Measurements from ENCODE around the gene RPP38. TPM values are rescaled to one million over a fixed set of nuclear protein-coding genes. Genes with fewer than 3 reads are reported as not detected.

The RPP38 gene
- total RNA-seq, 2 experiments from 2014 or later = 15.1 to 21.6 TPM

DNA sequence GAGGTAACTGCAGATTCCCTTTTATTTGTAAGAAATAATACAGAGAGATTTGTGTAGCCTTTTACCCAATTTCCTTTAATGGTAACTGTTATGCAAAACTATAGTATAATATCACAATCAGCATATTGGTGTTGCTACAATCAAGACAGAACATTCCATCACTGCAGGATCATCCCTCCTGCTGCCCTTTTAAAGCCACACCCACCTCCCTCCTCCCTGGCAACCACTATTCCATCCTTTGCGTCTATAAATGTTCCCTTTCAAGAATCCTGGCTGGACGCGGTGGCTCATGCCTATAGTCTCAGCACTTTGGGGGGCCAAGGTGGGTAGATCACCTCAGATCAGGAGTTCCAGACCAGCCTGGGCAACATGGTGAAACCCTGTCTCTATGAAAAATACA is 21.7 kb upstream of the RPP38 start:
- Histone ChIP-seq H3K36me3 (ENCODE audit: insufficient read depth, low read length) (no peaks in the 10 kb centered on the region), H3K27ac (ENCODE audit: low read depth, low read length, poor library complexity, severe bottlenecking) (no peak overlapping the region), H3K9me3 (ENCODE audit: low read length) (no peaks in the 10 kb centered on the region; the same call in 1 of the 2 replicates), H3K4me1 (ENCODE audit: insufficient read depth, low read length, poor library complexity, severe bottlenecking) (no peaks in the 10 kb centered on the region), H2AFZ (ENCODE audit: low read length) (no peak overlapping the region), H3K9me2 (ENCODE audit: insufficient read depth, low read length) (no peaks in the 10 kb centered on the region), H3K4me3 (ENCODE audit: low read depth, low read length, poor library complexity, severe bottlenecking) (no peak overlapping the region), H4K20me1 (ENCODE audit: insufficient read depth, low read length) (no peaks in the 10 kb centered on the region), H3K4me2 (ENCODE audit: low read length) (no peak overlapping the region), H3K79me2 (ENCODE audit: insufficient read depth, low read depth, low read length) (no peaks in the 10 kb centered on the region)
- intact Hi-C loops (cut with micrococcal nuclease; ENCODE audit: unreplicated experiment) = no loop called here
- POLR2A ChIA-PET = no interaction called here
- CTCF ChIA-PET (ENCODE audit: unreplicated experiment) = no interaction called here
- no peak for DNase-seq (ENCODE audit: low spot score)
- no peak for TF ChIP-seq EZH2phosphoT487 (IDR thresholded peaks at IDR 0.05; ENCODE audit: borderline replicate concordance, low read depth, low read length)
- TF ChIP-seq, protein P1, sequence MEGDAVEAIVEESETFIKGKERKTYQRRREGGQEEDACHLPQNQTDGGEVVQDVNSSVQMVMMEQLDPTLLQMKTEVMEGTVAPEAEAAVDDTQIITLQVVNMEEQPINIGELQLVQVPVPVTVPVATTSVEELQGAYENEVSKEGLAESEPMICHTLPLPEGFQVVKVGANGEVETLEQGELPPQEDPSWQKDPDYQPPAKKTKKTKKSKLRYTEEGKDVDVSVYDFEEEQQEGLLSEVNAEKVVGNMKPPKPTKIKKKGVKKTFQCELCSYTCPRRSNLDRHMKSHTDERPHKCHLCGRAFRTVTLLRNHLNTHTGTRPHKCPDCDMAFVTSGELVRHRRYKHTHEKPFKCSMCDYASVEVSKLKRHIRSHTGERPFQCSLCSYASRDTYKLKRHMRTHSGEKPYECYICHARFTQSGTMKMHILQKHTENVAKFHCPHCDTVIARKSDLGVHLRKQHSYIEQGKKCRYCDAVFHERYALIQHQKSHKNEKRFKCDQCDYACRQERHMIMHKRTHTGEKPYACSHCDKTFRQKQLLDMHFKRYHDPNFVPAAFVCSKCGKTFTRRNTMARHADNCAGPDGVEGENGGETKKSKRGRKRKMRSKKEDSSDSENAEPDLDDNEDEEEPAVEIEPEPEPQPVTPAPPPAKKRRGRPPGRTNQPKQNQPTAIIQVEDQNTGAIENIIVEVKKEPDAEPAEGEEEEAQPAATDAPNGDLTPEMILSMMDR (conservative IDR thresholded peaks at IDR 0.05; ENCODE audit: low read length) = no peak
- BruUV-seq (replicated peaks) = no TSS peak

DNA sequence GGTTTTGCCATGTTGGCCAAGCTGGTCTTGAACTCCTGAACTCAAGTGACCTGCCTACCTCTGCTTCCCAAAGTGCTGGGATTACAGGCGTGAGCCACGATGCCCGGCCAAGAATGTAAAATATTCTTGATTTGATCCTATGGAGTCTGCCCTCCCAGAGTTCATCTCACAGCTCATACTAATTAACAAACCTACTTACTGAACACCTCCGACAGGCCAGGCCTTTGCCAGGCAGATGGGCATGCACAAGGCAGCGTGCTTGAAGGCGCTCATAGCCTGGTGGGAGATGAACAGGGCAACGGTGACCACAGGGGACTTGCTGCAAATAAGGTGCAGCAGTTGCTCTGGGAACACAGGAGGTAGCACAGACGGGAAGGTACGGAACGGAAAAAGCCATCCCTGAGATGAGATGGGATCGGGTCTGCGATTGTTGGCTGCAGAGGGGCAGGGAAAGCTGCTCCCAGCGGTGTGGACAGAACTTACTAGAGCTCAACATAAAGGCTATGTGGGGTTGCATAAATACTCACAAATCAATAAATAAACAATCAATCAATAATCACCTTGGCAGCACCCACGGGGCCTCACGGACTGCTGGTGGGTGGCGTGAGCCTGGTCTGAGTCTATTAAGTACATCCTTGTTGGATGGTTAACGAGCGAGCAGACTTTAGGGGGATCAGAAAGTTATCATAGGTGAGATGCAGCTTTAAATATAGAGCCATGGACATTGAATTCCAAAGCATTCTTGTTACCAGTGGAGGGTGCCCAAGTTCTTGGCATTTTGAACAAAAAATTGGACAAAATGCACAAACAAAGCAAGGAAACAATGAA is 13.3 kb upstream of the RPP38 start:
- POLR2A ChIA-PET = interaction anchor here (0.8 to 1.2 kb wide), 2 partner anchors 15 to 19 kb away, joined by 3 to 6 read pairs; no protein-coding TSS in a partner anchor
- CTCF ChIA-PET (ENCODE audit: unreplicated experiment) = no interaction called here
- H3K27ac ChIP-seq (ENCODE audit: low read depth, low read length, poor library complexity, severe bottlenecking) = no peak overlapping the region
- H3K4me2 ChIP-seq (ENCODE audit: low read length) = no peak overlapping the region
- H3K9me2 ChIP-seq (ENCODE audit: insufficient read depth, low read length) = no peaks in the 10 kb centered on the region
- no peaks in the 10 kb centered on the region for H4K20me1 ChIP-seq (ENCODE audit: insufficient read depth, low read length)
- no peaks in the 10 kb centered on the region for H3K79me2 ChIP-seq (ENCODE audit: insufficient read depth, low read depth, low read length)
- H3K9me3 ChIP-seq (ENCODE audit: low read length) = no peaks in the 10 kb centered on the region
- no peaks in the 10 kb centered on the region for H3K4me1 ChIP-seq (ENCODE audit: insufficient read depth, low read length, poor library complexity, severe bottlenecking)
- H3K36me3 ChIP-seq (ENCODE audit: insufficient read depth, low read length) = no peaks in the 10 kb centered on the region
- no peak for DNase-seq (ENCODE audit: low spot score)
- TF ChIP-seq, protein P1 (conservative IDR thresholded peaks at IDR 0.05; ENCODE audit: low read length) = no peak
- TF ChIP-seq EZH2phosphoT487 (IDR thresholded peaks at IDR 0.05; ENCODE audit: borderline replicate concordance, low read depth, low read length) = no peak
- BruUV-seq (replicated peaks) = no TSS peak
- no peak overlapping the region for H2AFZ ChIP-seq (ENCODE audit: low read length)
- intact Hi-C loops (cut with micrococcal nuclease; ENCODE audit: unreplicated experiment) = no loop called here
- H3K4me3 ChIP-seq (ENCODE audit: low read depth, low read length, poor library complexity, severe bottlenecking) = no peak overlapping the region

DNA sequence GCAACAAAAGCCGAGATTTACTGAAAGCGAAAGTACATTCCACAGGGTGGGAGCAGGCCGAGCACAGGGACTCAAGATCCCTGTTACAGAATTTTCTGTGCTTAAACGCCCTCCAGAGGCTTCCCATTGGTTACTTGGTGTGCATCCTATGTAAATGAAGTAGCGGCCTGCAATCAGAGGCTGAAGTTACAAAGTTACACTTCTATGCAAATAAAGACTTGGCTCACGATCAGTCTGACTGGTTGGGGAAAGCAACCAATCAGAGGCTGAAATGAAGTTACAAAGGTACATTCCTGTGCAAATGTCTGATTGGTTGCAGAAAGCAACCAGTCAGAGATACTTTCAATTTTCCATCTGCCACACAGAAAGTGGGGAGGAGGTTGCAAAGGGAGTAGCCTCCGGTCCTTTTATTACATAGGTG is 12.6 kb upstream of the RPP38 start:
- TF ChIP-seq EZH2phosphoT487 (IDR thresholded peaks at IDR 0.05; ENCODE audit: borderline replicate concordance, low read depth, low read length) = no peak
- TF ChIP-seq, protein P1 (conservative IDR thresholded peaks at IDR 0.05; ENCODE audit: low read length) = no peak
- H3K4me2 ChIP-seq (ENCODE audit: low read length) = no peak overlapping the region
- intact Hi-C loops (cut with micrococcal nuclease; ENCODE audit: unreplicated experiment) = no loop called here
- no peaks in the 10 kb centered on the region for H4K20me1 ChIP-seq (ENCODE audit: insufficient read depth, low read length)
- no peak overlapping the region for H2AFZ ChIP-seq (ENCODE audit: low read length)
- no peaks in the 10 kb centered on the region for H3K9me3 ChIP-seq (ENCODE audit: low read length)
- DNase-seq (ENCODE audit: low spot score) = no peak
- H3K79me2 ChIP-seq (ENCODE audit: insufficient read depth, low read depth, low read length) = no peaks in the 10 kb centered on the region
- H3K36me3 ChIP-seq (ENCODE audit: insufficient read depth, low read length) = no peaks in the 10 kb centered on the region
- CTCF ChIA-PET (ENCODE audit: unreplicated experiment) = no interaction called here
- H3K27ac ChIP-seq (ENCODE audit: low read depth, low read length, poor library complexity, severe bottlenecking) = no peak overlapping the region
- POLR2A ChIA-PET = interaction anchor here (1.2 kb wide), 1 partner anchor 18 kb away, joined by 3 read pairs; no protein-coding TSS in a partner anchor
- H3K4me1 ChIP-seq (ENCODE audit: insufficient read depth, low read length, poor library complexity, severe bottlenecking) = no peaks in the 10 kb centered on the region
- no peaks in the 10 kb centered on the region for H3K9me2 ChIP-seq (ENCODE audit: insufficient read depth, low read length)
- BruUV-seq (replicated peaks) = no TSS peak
- no peak overlapping the region for H3K4me3 ChIP-seq (ENCODE audit: low read depth, low read length, poor library complexity, severe bottlenecking)

Measured in OCI-LY7 (cell line).